GM18508 (cell line): ENCODE measurements around the gene PDIA2.

Experiments used
- ATAC-seq: cut with Tn5 transposase; IDR thresholded peaks from one replicate; pipeline ENCODE4 v1.9.1; 2021; ENCODE audit warnings: moderate number of reproducible peaks; ENCODE audit not compliant: insufficient read depth, unreplicated experiment

PDIA2 gene

DNA sequence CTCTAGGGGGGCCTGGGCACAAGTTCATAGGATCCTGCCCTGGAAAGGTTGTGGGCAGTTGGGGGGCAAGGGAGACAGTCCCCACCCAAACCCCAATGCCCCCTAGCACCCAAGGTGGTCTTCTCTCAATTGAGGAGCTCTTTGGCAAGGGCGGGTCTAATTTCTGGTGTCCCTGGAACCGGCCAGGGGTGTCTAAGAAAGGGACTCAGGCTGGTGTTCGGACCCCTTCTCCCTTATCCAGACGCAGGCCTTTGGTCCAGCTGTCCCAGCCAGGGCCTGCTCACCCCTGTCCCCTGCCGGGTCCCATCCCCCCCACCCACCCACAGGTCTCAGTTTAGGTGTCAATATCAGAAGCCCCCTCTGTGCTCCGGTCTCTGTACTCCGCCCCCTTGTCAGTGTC, 3.4 kb upstream of the PDIA2 start:
- no peak for ATAC-seq

DNA sequence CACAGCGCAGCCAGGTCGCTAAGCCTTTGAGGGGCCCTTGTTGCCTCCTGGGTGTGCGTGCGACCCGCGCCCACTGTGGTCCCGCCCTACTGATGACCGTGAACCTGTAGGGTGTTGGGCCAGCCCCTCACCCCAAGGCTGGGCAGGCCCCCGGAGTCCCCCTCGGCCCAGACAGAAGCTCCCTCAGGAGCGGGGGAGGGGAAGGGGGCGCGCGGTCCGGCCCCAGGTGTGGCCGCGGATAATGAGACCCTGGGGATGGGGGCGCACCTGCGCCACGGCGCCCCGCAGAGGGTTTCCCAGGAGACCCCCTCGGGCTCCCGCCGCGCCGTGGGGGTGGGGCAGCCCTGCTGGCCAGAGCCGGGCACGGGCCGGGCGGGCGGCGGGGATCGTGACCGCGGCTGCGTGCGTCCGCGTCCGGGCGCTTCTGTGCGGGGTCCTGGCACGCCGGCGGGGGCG, 2.9 kb upstream of the PDIA2 start:
- ATAC-seq: no peak

DNA sequence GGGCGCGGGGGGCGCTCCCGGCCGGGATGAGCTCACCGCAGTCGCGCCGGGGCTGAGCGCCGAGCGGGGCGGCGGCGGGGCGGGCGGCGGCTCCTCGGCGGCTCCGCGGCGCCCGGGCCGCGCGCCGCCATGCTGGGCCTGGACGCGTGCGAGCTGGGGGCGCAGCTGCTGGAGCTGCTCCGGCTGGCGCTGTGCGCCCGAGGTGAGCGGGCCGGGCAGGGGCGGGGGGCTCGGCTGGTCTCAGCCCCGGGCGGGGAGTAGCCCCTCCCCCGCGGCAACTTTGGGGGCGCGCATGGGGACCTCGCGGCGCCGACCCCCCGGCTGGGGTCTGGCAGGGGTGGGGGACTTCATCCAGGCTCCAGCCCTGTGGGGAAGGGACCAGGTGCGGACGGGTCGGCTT, 2.4 kb upstream of the PDIA2 start, which contains the start of gene ARHGDIG:
TSS of gene ARHGDIG (plus strand) at position 40 of the 400 bp plus-strand sequence. CDS start at position 130, 90 bp downstream.
- ATAC-seq: no peak

DNA sequence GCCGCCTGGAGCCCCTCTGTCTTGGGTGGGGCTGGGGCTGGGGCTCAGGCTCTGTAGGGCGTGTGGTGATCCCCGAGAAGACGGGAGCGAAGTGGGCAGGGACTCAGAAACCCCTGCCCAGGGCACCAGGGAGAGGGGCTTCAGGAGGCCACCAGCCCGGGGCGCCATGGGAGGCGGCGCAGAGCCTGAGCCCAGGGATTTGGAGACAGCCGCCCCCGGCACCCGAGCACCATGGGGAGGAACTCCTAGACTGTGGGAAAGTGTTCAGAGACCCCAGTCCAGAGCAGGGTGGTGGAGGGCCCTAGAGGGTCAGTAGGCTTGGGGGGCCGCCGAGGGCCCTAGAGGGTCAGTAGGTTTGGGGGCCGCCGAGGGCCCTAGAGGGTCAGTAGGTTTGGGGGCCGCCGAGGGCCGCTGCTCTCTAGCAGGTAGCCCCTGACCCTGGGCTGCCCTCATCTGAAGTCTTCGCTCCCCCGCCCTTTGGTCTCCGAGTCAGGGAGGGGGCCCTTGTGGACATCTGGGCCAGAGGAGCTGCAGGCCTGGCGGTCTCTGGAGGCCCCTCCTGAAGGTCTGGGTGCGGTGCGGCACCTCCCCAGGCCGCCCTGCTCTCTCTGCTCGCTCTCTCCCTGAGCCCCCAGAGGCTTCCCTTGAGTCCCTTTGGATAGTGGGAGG, 1.8 kb upstream of the PDIA2 start:
- no peak for ATAC-seq

DNA sequence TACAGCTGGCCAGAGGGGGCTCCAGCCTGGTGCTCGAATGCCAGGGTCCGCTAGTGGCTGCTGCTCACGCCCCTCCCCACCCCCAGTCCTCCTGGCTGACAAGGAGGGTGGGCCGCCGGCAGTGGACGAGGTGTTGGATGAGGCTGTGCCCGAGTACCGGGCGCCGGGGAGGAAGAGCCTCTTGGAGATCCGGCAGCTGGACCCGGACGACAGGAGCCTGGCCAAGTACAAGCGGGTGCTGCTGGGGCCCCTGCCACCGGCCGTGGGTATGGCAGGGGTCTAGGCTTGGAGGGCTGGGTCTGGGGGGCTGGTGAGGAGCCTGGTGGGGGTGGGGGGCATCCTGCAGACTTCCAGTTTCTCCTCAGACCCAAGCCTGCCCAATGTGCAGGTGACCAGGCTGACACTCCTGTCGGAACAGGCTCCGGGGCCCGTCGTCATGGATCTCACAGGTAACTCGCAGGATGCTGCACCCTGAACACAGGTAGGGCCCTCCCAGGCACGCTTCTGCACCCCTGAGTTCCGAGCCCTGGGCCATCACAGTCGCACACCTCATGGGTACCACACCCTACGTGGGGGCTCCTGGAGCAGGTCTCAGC, 1.2 kb upstream of the PDIA2 start:
- no peak for ATAC-seq

DNA sequence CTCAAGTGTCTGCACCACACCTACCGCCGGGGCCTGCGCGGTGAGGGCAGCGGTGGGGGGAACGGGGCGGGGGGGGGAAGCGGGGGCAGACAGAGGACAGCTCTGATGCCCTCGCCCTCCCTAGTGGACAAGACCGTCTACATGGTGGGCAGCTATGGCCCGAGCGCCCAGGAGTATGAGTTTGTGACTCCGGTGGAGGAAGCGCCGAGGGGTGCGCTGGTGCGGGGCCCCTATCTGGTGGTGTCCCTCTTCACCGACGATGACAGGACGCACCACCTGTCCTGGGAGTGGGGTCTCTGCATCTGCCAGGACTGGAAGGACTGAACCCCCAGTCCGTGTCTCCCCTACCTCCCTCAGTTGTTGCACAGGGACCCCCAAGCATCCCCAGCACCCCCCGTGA, 473 bp upstream of the PDIA2 start:
- no peak for ATAC-seq

DNA sequence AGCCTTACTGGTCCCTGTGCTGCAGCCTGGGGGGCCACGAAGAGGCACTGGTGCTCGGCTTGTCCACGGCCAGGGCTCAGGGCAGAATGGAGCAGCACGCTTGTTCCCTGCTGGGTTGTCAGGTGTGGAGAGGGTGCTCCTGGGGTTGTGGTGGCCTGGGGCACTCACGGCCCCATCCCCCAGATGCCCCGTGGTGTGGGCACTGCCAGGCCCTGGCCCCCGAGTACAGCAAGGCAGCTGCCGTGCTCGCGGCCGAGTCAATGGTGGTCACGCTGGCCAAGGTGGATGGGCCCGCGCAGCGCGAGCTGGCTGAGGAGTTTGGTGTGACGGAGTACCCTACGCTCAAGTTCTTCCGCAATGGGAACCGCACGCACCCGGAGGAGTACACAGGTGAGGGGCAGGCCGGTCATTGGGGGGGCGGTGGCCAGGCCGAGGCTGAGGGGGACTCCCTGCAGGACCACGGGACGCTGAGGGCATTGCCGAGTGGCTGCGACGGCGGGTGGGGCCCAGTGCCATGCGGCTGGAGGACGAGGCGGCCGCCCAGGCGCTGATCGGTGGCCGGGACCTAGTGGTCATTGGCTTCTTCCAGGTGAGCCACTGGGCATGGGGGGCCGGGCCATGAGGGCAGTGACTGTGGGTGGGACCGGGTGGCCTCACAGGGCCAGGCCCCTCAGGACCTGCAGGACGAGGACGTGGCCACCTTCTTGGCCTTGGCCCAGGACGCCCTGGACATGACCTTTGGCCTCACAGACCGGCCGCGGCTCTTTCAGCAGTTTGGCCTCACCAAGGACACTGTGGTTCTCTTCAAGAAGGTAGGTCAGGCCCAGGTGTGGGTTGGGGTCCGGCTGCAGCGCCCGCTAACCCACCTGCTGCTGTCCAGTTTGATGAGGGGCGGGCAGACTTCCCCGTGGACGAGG, 1.5 kb downstream of the PDIA2 start:
- ATAC-seq: no peak

DNA sequence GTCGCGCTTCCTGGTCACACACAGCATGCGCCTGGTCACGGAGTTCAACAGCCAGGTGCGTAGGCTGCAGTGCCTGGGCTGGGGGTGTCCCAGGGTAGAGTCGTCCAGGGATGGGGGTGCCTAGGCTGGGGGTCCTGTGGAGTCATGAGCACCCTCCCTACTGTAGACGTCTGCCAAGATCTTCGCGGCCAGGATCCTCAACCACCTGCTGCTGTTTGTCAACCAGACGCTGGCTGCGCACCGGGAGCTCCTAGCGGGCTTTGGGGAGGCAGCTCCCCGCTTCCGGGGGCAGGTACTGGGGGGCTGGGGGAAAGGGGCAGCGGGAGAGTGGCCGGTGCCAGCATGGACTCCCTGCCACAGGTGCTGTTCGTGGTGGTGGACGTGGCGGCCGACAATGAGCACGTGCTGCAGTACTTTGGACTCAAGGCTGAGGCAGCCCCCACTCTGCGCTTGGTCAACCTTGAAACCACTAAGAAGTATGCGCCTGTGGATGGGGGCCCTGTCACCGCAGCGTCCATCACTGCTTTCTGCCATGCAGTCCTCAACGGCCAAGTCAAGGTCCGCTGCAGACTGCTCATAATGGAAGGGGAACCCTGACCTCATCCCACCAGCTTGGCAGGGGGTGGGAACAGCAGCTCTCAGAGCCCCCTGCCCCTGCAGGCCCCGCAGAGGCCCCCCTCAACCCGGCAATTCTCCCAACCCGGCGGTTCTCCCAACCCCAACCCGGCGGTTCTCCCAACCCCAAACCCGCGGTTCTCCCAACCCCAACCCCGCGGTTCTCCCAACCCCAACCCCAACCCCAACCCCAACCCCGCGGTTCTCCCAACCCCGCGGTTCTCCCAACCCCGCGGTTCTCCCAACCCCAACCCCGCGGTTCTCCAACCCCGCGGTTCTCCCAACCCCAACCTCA, 2.4 kb downstream of the PDIA2 start:
- ATAC-seq: no peak

DNA sequence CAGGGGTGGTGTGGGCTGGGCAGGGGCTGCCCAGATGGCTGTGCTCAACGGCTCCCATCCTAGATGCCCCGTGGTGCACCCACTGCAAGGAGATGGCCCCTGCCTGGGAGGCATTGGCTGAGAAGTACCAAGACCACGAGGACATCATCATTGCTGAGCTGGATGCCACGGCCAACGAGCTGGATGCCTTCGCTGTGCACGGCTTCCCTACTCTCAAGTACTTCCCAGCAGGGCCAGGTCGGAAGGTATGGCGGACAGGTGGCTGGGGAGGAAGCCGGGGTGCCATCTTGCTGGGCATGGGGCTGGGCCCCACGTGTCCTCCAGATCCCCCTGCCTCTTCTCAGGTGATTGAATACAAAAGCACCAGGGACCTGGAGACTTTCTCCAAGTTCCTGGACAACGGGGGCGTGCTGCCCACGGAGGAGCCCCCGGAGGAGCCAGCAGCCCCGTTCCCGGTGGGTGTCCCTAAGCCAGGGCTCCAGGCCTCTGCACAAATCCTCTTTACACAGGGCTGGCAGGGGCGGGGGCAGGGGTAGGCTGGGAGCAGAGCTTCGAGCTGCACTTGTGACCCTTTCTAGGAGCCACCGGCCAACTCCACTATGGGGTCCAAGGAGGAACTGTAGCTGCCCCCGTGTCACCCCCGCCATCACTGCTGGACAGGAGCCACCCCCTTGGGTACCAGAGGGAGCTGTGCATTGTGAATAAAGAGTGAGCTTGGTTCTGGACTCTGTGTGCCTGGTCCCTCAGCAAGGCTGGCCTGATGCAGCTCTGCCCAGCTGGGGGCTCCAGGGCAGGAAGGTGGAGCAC, 3.7 kb downstream of the PDIA2 start:
- no peak for ATAC-seq

DNA sequence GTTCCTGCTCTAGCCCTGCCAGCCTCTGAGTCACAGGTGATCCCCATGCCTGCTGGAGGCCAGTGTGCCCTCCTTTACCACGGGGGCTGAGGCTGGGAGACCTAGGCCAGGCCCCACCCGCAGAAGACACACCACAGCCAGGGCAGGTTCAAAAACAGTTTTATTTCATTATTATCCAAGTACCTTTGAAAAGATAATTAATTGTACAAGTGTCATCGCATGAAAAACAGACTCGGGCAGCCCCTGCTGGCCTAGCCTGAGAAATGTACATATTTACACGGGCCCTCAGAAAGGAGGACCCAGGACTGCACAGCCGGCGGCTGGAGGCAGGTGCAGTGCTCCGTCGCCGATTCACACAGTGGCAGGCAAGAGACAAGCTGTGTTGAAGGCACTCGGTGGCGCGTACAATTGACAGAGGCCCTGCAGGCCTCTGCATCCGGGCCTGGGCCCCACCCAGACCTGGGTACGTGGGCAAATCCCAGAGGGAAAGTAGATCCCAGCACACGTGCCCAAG, 4.4 kb downstream of the PDIA2 start:
- ATAC-seq: no peak

DNA sequence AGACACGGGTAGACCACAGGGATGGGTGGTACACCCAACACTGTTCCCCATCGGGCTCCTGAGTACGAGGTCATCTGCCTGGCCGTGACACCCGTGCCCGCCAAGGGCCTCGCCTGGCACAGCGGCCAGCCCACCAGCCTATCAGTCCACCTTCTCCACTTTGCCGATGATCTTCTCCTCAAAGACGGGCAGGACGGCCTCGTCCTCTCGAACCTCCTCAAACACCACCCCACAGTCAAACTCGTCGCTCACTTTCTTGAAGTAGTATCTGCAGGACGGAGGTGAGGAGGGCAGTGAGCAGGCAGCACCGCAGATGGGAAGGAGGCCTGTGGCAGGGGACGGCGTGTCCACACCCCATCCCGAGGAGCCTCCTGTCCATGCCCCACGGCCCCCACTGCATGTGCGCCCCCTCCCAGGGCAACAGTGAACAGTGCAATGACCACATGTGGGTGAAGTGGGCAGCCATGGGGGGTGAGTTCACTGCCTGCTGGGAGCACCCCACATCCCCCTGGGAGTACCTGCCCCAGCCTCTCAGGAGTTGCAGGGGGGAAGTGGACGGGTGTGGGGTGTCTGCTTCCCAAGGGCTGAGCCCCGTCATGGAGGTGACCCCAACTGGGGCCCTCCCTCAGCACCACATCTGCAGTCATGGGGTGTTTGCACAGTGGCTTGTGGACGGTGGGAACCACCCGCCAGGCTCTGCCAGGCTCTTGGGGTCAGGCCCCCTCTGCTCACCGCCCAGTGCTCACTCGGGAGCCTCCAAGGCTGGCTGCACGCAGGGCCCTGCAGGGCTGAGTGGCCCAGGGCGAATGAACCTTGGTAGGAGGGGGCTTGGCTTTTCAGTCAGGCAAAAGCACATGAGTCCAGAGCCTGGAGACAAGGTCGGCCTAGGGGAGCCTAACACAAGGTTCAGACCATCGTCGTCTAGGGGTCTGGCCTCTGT, 5.3 kb downstream of the PDIA2 start:
- no peak for ATAC-seq

DNA sequence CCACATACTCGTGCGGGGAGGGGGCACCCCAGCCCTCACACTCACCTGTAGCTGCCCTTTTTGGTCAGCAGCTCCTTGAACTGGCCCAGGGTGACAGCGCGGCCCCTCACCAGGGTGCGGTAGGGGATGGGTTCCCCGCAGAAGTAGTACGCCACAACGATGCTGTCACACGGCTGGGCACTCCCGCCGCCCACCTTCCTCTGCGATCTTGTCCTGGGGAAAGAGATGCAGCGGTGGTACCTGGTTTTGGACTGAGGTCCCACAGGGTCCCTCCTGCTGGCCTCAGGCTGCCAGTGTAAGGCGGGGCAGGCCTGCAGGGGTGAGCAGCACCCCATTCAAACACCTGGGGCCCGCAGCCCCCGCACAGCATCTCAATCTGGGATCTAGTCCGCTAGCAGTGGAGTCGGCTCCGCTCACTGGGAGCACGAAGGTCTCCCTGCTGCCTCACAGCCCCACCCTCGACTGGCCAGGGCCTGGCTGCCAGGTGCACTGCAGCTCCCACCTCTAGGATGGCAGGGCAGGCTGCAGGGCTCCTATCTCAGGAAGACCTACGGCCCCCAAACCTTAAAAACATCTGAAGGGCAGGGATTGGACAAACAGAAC, 6.5 kb downstream of the PDIA2 start:
- no peak for ATAC-seq

DNA sequence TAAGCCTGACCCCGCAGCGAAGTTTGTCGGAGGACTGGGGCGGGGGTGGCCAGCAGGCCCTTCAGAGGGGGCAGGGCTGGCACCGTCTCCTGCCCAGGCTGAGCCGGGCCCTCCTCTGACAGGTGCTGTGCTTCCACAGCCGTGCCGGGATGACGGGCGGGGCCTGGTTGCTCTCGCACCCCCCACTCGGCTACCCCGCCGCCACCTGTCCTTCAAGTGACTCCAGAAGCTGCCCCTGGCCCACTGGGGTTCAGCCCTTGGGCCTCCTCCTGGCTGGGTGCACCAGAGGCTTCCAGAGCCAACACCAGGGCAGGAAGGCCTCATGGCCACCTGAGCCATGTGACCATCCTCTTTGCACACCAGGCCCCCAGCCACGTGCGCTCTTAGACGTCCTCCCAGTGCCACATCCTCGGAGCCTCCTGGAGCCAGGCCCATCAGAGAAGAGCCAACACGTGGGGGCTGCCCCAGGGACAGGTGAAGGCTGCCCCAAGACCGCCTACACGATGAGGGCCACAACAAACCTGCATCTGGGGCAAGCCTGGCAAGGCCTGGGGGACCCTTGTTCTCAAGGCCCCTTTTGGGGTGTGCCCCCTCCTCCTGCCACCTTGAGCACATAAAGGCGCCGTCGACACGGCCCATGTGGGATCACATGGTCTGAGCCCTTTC, 7.2 kb downstream of the PDIA2 start:
- no peak for ATAC-seq

DNA sequence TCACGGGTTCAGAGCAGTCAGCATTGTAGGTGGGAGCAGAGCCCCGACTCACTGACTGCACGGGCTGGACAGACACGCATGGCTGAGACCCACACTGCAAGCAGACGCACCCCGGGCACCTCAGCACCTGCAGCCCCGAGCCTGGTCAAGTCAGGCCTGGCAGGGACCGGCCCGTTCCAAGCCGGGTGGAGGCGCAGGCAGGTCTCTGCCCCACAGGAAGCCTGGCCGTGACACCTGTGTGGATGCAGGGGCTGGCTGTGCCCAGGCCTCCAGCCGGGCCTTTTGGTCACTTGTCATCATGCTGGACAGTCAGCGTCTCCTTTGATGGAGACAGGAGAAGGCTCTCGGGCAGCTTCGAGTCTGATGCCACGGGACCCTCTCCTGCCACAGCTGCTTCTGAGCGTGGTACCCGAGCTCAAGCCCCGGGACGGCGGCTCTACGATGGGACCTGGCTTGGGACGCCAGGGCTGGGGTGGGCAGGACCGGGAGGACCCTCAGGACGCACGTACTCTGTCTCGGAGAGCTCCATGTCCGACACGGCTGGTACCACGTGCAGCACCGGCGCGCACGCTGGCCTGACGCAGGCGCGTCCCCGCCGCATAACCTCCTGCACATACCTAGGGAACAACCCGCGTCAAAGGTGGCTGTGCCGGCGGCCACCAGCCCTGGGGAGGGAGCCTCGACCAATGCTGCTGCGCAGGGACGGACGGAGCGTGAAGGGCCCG, 7.9 kb downstream of the PDIA2 start:
- no peak for ATAC-seq

DNA sequence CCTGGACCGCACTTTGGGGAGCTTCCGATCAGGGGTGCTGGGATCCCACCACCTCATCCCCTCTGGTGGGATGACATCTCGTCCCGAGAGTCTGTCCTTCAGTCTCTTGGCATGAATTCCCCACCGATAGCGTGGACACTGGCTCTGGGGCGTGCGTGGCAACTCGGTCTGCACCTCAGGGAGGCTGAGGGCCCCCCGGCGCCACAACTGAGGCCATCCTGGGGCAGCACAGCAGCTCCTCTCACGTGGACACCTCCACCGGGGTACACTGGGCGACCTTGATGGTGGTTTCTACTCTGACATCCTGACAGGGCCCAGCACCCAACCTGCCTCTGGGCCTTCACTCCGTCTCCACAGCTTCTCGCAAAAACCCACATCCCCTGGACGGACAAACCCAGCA, 8.6 kb downstream of the PDIA2 start:
- no peak for ATAC-seq

DNA sequence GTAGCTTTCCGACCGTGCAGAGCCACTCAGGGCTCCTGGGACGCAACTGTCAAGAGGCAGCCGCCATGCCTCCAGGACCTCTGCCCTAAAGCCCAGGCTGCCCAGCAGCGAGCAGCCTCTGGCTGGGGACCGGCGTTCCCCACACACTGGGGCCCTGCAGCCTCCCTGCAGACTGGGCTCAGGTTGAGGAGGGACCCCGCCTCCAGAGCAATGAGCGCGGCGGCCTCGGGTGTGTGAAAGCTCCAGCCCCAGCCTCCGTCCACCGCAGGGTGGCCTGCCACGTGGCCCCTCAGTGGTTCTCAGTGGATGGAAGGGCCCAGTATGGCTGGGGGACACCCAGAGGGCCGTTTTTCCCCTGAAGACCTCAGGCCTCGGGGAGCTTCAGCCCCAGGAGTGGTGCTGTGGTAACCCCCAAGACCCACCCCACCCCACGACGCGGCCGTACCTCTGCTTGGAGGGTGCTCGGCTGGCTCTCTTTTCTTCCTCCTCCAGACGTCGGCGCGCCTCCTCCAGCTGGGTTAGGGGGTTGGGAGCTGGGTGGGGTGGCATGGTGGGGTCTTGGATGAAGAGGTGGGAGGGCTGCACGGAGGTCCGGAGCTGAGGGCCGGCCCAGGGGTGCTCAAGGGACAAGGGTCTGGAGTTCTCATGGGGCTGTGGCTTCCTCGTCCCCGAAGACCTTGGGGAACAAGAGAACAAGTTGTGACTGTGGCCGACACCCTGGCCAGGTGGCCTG, 10.2 kb downstream of the PDIA2 start:
- no peak for ATAC-seq
